ENCODE data around the gene C14orf132.

The C14orf132 gene

GRCh38 chr14:96088911-96089310, 49.7 kb downstream of the C14orf132 start:
- no peak overlapping the region for H3K4me2 ChIP-seq (ENCODE audit: insufficient read depth, low read length)
- no peak overlapping the region for H3K27ac ChIP-seq (ENCODE audit: low read length)
- ATAC-seq (ENCODE audit: insufficient read depth, low read depth) (no peak), DNase-seq (no peak)
- no peaks in the 10 kb centered on the region for H3K9me3 ChIP-seq (ENCODE audit: insufficient read depth, low read length, severe bottlenecking)
- no peaks in the 10 kb centered on the region for H3K36me3 ChIP-seq (ENCODE audit: insufficient read depth, low read length)
- no peak overlapping the region for H2AFZ ChIP-seq (ENCODE audit: low read depth, low read length)
- H3K4me3 ChIP-seq (ENCODE audit: low read depth in 1 of 2, low read length in 2 of 2): no peak overlapping the region
- H3K27me3 ChIP-seq (ENCODE audit: insufficient read depth, low read length, poor library complexity): no peaks in the 10 kb centered on the region
- no peaks in the 10 kb centered on the region for H4K20me1 ChIP-seq (ENCODE audit: insufficient read depth, low read length)
- no peaks in the 10 kb centered on the region for H3K4me1 ChIP-seq (ENCODE audit: insufficient read depth, low read length)
- no peak overlapping the region for H3K9ac ChIP-seq (ENCODE audit: low read depth, low read length)
- TF ChIP-seq EZH2 (IDR thresholded peaks at IDR 0.05; ENCODE audit: borderline replicate concordance, low read depth, low read length, severe bottlenecking) (no peak), CTCF (IDR thresholded peaks at IDR 0.05; ENCODE audit: borderline replicate concordance, extremely low read depth, low read length, poor library complexity, severe bottlenecking) (no peak)
- no peaks in the 10 kb centered on the region for H3K79me2 ChIP-seq (ENCODE audit: insufficient read depth, low read length)

- Histone ChIP-seq H3K36me3 (ENCODE audit: insufficient read depth, low read length) (no peaks in the 10 kb centered on the region), H2AFZ (ENCODE audit: low read depth, low read length) (no peak overlapping the region), H3K9me3 (ENCODE audit: insufficient read depth, low read length, severe bottlenecking) (no peaks in the 10 kb centered on the region), H3K79me2 (ENCODE audit: insufficient read depth, low read length) (no peaks in the 10 kb centered on the region), H3K27ac (ENCODE audit: low read length) (no peak overlapping the region), H3K9ac (ENCODE audit: low read depth, low read length) (no peak overlapping the region), H3K4me1 (ENCODE audit: insufficient read depth, low read length) (no peaks in the 10 kb centered on the region), H3K4me3 (ENCODE audit: low read depth in 1 of 2, low read length in 2 of 2) (no peak overlapping the region), H3K4me2 (ENCODE audit: insufficient read depth, low read length) (no peak overlapping the region), H4K20me1 (ENCODE audit: insufficient read depth, low read length) (no peaks in the 10 kb centered on the region), H3K27me3 (ENCODE audit: insufficient read depth, low read length, poor library complexity) (no peaks in the 10 kb centered on the region)
- TF ChIP-seq CTCF (IDR thresholded peaks at IDR 0.05; ENCODE audit: borderline replicate concordance, extremely low read depth, low read length, poor library complexity, severe bottlenecking) (no peak), EZH2 (IDR thresholded peaks at IDR 0.05; ENCODE audit: borderline replicate concordance, low read depth, low read length, severe bottlenecking) (no peak)
- no peak for DNase-seq
- no peak for ATAC-seq (ENCODE audit: insufficient read depth, low read depth)
Measured at GRCh38 chr14:96089401-96089800, 50.2 kb downstream of the C14orf132 start.

- Histone ChIP-seq H3K27me3 (ENCODE audit: insufficient read depth, low read length, poor library complexity) (no peaks in the 10 kb centered on the region), H3K4me1 (ENCODE audit: insufficient read depth, low read length) (no peaks in the 10 kb centered on the region), H4K20me1 (ENCODE audit: insufficient read depth, low read length) (no peaks in the 10 kb centered on the region), H2AFZ (ENCODE audit: low read depth, low read length) (no peak overlapping the region), H3K79me2 (ENCODE audit: insufficient read depth, low read length) (no peaks in the 10 kb centered on the region), H3K9me3 (ENCODE audit: insufficient read depth, low read length, severe bottlenecking) (no peaks in the 10 kb centered on the region), H3K36me3 (ENCODE audit: insufficient read depth, low read length) (no peaks in the 10 kb centered on the region), H3K9ac (ENCODE audit: low read depth, low read length) (no peak overlapping the region), H3K4me3 (ENCODE audit: low read depth in 1 of 2, low read length in 2 of 2) (no peak overlapping the region), H3K27ac (ENCODE audit: low read length) (no peak overlapping the region), H3K4me2 (ENCODE audit: insufficient read depth, low read length) (no peak overlapping the region)
- ATAC-seq (ENCODE audit: insufficient read depth, low read depth) (no peak), DNase-seq (no peak)
- TF ChIP-seq EZH2 (IDR thresholded peaks at IDR 0.05; ENCODE audit: borderline replicate concordance, low read depth, low read length, severe bottlenecking) (no peak), CTCF (IDR thresholded peaks at IDR 0.05; ENCODE audit: borderline replicate concordance, extremely low read depth, low read length, poor library complexity, severe bottlenecking) (no peak)
Measured at GRCh38 chr14:96090441-96091148, 51.4 kb downstream of the C14orf132 start.
